ENCODE results near the gene CNST. TPM values are rescaled to one million over a fixed set of nuclear protein-coding genes. Genes with fewer than 3 reads are reported as not detected.

The CNST gene
- total and polyA plus RNA-seq, 9 of the 15 experiments (the other 6 are each of a cell fraction or from before 2014, with no cell fraction given): 17.0 to 55.3 (median 30.8) TPM

DNA sequence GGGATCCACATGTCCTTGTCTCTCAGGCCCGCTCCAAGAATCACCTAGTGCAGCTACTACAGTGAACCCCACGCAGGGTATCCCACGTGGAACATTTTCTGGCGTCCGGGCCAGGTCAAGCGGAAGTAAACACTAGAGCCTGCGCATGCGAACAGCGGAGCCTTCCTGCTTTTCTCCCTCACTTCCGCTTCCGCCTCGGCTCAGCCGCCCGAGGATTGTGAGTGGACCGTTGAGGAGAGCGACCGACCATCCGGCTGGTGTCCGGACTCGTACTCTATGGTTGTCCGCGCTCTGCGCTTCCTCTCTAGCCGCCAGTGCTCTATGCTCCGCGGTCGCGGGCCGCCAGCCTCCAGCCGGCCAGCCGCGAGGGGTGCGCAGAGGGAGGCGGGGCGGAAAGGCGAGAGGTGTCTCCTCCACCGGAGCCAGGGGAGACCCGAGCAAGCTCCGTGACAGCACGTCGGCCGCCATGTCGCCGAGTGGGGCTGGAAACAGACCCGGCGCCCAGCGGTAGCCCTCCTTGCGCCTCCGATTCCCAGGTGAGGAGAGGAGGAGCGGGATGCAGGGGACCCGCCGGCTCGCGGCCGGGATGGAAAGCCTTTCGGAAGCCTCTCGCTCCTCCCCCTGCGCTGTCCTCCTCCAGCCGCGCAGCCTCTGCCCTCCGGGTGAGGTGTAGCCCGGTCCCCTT is at the start of gene CNST, which contains the start of gene TFB2M (continued):
- TF ChIP-seq, protein P1, sequence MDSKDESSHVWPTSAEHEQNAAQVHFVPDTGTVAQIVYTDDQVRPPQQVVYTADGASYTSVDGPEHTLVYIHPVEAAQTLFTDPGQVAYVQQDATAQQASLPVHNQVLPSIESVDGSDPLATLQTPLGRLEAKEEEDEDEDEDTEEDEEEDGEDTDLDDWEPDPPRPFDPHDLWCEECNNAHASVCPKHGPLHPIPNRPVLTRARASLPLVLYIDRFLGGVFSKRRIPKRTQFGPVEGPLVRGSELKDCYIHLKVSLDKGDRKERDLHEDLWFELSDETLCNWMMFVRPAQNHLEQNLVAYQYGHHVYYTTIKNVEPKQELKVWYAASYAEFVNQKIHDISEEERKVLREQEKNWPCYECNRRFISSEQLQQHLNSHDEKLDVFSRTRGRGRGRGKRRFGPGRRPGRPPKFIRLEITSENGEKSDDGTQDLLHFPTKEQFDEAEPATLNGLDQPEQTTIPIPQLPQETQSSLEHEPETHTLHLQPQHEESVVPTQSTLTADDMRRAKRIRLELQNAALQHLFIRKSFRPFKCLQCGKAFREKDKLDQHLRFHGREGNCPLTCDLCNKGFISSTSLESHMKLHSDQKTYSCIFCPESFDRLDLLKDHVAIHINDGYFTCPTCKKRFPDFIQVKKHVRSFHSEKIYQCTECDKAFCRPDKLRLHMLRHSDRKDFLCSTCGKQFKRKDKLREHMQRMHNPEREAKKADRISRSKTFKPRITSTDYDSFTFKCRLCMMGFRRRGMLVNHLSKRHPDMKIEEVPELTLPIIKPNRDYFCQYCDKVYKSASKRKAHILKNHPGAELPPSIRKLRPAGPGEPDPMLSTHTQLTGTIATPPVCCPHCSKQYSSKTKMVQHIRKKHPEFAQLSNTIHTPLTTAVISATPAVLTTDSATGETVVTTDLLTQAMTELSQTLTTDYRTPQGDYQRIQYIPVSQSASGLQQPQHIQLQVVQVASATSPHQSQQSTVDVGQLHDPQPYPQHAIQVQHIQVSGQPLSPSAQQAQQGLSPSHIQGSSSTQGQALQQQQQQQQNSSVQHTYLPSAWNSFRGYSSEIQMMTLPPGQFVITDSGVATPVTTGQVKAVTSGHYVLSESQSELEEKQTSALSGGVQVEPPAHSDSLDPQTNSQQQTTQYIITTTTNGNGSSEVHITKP (IDR thresholded peaks at IDR 0.05; ENCODE audit: partially characterized antibody): peak; percentile 69
- TF ChIP-seq NCOA4 (IDR thresholded peaks at IDR 0.05; ENCODE audit: partially characterized antibody): no peak
- TF ChIP-seq ZNF561 (CRISPR knock-in tag; conservative IDR thresholded peaks at IDR 0.05): no peak
- TF ChIP-seq ZNF76 (CRISPR knock-in tag; IDR thresholded peaks at IDR 0.05; ENCODE audit: borderline replicate concordance): no peak
- TF ChIP-seq GABPB1 (CRISPR knock-in tag; IDR thresholded peaks at IDR 0.05): peak; percentile 97
- no peak for TF ChIP-seq ZNF668 (CRISPR knock-in tag; IDR thresholded peaks at IDR 0.05)
- TF ChIP-seq, protein P2, sequence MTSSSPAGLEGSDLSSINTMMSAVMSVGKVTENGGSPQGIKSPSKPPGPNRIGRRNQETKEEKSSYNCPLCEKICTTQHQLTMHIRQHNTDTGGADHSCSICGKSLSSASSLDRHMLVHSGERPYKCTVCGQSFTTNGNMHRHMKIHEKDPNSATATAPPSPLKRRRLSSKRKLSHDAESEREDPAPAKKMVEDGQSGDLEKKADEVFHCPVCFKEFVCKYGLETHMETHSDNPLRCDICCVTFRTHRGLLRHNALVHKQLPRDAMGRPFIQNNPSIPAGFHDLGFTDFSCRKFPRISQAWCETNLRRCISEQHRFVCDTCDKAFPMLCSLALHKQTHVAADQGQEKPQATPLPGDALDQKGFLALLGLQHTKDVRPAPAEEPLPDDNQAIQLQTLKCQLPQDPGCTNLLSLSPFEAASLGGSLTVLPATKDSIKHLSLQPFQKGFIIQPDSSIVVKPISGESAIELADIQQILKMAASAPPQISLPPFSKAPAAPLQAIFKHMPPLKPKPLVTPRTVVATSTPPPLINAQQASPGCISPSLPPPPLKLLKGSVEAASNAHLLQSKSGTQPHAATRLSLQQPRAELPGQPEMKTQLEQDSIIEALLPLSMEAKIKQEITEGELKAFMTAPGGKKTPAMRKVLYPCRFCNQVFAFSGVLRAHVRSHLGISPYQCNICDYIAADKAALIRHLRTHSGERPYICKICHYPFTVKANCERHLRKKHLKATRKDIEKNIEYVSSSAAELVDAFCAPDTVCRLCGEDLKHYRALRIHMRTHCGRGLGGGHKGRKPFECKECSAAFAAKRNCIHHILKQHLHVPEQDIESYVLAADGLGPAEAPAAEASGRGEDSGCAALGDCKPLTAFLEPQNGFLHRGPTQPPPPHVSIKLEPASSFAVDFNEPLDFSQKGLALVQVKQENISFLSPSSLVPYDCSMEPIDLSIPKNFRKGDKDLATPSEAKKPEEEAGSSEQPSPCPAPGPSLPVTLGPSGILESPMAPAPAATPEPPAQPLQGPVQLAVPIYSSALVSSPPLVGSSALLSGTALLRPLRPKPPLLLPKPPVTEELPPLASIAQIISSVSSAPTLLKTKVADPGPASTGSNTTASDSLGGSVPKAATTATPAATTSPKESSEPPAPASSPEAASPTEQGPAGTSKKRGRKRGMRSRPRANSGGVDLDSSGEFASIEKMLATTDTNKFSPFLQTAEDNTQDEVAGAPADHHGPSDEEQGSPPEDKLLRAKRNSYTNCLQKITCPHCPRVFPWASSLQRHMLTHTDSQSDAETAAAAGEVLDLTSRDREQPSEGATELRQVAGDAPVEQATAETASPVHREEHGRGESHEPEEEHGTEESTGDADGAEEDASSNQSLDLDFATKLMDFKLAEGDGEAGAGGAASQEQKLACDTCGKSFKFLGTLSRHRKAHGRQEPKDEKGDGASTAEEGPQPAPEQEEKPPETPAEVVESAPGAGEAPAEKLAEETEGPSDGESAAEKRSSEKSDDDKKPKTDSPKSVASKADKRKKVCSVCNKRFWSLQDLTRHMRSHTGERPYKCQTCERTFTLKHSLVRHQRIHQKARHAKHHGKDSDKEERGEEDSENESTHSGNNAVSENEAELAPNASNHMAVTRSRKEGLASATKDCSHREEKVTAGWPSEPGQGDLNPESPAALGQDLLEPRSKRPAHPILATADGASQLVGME (CRISPR knock-in tag; IDR thresholded peaks at IDR 0.05): peak; percentile 55; the same call in 1 of the 2 replicates
- TF ChIP-seq, protein P3, sequence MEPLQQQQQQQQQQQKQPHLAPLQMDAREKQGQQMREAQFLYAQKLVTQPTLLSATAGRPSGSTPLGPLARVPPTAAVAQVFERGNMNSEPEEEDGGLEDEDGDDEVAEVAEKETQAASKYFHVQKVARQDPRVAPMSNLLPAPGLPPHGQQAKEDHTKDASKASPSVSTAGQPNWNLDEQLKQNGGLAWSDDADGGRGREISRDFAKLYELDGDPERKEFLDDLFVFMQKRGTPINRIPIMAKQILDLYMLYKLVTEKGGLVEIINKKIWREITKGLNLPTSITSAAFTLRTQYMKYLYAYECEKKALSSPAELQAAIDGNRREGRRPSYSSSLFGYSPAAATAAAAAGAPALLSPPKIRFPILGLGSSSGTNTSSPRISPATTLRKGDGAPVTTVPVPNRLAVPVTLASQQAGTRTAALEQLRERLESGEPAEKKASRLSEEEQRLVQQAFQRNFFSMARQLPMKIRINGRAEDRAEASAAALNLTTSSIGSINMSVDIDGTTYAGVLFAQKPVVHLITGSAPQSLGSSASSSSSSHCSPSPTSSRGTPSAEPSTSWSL (CRISPR knock-in tag; IDR thresholded peaks at IDR 0.05; ENCODE audit: borderline replicate concordance): no peak
- no peak for TF ChIP-seq EHMT2 (IDR thresholded peaks at IDR 0.05)
- TF ChIP-seq ZNF644 (tag; IDR thresholded peaks at IDR 0.05; ENCODE audit: low read depth): no peak; the same call in 1 of the 2 replicates
- TF ChIP-seq CBX8 (IDR thresholded peaks at IDR 0.05; ENCODE audit: borderline replicate concordance, extremely low read depth, low read depth, low read length, poor library complexity, severe bottlenecking): no peak
- TF ChIP-seq, protein P4, sequence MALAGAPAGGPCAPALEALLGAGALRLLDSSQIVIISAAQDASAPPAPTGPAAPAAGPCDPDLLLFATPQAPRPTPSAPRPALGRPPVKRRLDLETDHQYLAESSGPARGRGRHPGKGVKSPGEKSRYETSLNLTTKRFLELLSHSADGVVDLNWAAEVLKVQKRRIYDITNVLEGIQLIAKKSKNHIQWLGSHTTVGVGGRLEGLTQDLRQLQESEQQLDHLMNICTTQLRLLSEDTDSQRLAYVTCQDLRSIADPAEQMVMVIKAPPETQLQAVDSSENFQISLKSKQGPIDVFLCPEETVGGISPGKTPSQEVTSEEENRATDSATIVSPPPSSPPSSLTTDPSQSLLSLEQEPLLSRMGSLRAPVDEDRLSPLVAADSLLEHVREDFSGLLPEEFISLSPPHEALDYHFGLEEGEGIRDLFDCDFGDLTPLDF (CRISPR knock-in tag; IDR thresholded peaks at IDR 0.05): peak; percentile 84
- no peak for TF ChIP-seq RBM25 (IDR thresholded peaks at IDR 0.05; ENCODE audit: low read depth, low read length, severe bottlenecking)
- no peak for TF ChIP-seq CC2D1A (IDR thresholded peaks at IDR 0.05)
- peak; percentile 98 for TF ChIP-seq MXI1 (IDR thresholded peaks at IDR 0.05; ENCODE audit: low read depth, low read length)

All from K562 (cell line).